ENCODE results near the gene N4BP2L2. TPM values are rescaled to one million over a fixed set of nuclear protein-coding genes. Genes with fewer than 3 reads are reported as not detected.

The N4BP2L2 gene
- total and polyA plus RNA-seq, 2 donors (not counting 3 experiments of a cell fraction or from before 2014, with no cell fraction given), result 21.7 to 101 TPM

DNA sequence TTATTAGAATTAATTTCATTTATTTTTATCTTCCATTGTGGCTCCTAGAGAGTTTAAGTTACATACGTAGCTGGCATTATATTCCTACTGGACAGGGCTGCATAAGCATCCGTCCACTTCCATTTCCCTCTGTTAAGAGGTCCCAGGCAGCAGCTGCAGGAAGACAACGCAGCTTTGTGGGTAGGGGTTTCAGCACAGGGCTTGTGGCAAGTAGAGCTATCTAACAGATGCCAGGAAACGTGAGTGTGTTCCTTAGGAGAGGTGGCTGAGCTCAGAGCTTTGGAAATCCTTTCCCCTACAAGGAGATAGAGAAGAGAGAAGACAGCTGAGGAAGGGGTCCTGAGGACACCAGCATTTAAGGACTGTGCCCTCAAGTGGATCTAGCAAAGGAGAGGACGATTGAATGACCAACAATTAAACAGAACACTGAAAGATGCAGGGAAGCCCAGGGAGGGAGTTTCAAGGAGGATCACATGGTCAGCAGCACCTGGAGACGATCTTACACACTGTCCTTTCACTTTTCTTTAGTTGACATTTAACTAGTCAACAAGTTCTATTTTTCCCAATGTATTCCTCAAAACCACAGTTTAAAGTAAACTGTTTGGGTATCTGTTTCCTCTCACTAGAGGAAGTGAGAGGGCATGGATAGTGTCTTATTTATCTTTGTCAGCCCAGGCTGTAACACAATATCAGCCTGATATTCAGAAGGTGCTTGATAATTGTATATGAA, 108.4 kb downstream of the N4BP2L2 start:
- BruUV-seq (replicated peaks), result no TSS peak
- no peaks in the 10 kb centered on the region for H3K27me3 ChIP-seq (ENCODE audit: control insufficient read depth in 2 of 2, insufficient read depth in 2 of 2, low read length in 2 of 2)
- no peaks in the 10 kb centered on the region for H3K9me3 ChIP-seq (replicated peaks; ENCODE audit: control insufficient read depth, insufficient read depth, low read length)
- no peaks in the 10 kb centered on the region for H4K20me1 ChIP-seq (replicated peaks; ENCODE audit: control insufficient read depth, extremely low read depth, insufficient read depth, low read length)
- H3K9me1 ChIP-seq (replicated peaks; ENCODE audit: control insufficient read depth, extremely low read depth, insufficient read depth, low read length), result no peaks in the 10 kb centered on the region
- no peak overlapping the region for H3K4me2 ChIP-seq (ENCODE audit: insufficient read depth, low read length)
- no peak for DNase-seq (ENCODE audit: low read depth, low spot score)
- no peak overlapping the region for H3K4me3 ChIP-seq (replicated peaks in 1 of 3; ENCODE audit: insufficient read depth in 1 of 3, low read depth in 1 of 3, low read length in 3 of 3)
- no peak overlapping the region for H3K9ac ChIP-seq (replicated peaks; ENCODE audit: extremely low read depth, insufficient read depth, low read length)
- ChIA-PET CTCF (no interaction called here), POLR2A (no interaction called here)
- H2AFZ ChIP-seq (ENCODE audit: low read depth, low read length), result no peak overlapping the region
- H3K36me3 ChIP-seq (ENCODE audit: control insufficient read depth in 2 of 2, extremely low read depth in 1 of 2, insufficient read depth in 2 of 2, low read length in 2 of 2), result no peaks in the 10 kb centered on the region
- no peak for FAIRE-seq
- H3K79me2 ChIP-seq (ENCODE audit: control insufficient read depth, insufficient read depth, low read length), result no peaks in the 10 kb centered on the region
- intact Hi-C loops (cut with micrococcal nuclease) (no loop called here), dilution Hi-C loops (cut with MboI; ENCODE audit: extremely low pct_ligation_motif_present, low sequenced_read_pairs) (no loop called here)
- H3K4me1 ChIP-seq (ENCODE audit: control insufficient read depth, extremely low read depth, insufficient read depth, low read length), result peaks cover 13% of the 10 kb centered on the region
- no peak overlapping the region for H3K27ac ChIP-seq (ENCODE audit: insufficient read depth, low read depth, low read length)
- TF ChIP-seq JUN (IDR thresholded peaks at IDR 0.05; ENCODE audit: borderline replicate concordance, insufficient read depth, insufficient read length, low read depth), result no peak
- no peak for TF ChIP-seq FOS (IDR thresholded peaks at IDR 0.05; ENCODE audit: borderline replicate concordance, insufficient read depth, low read length)
- no peak for TF ChIP-seq POLR2AphosphoS5 (IDR thresholded peaks at IDR 0.05; ENCODE audit: insufficient read depth, low read depth, low read length)
- TF ChIP-seq EZH2 (IDR thresholded peaks at IDR 0.05; ENCODE audit: borderline replicate concordance, low read depth, low read length, severe bottlenecking), result no peak
- no peak for TF ChIP-seq GATA2 (IDR thresholded peaks at IDR 0.05; ENCODE audit: insufficient read depth, insufficient read length, low read depth, low read length)
- no peak for TF ChIP-seq MYC (IDR thresholded peaks at IDR 0.05; ENCODE audit: low read depth, low read length)
- TF ChIP-seq, protein P1, sequence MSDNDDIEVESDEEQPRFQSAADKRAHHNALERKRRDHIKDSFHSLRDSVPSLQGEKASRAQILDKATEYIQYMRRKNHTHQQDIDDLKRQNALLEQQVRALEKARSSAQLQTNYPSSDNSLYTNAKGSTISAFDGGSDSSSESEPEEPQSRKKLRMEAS (IDR thresholded peaks at IDR 0.05; ENCODE audit: insufficient read depth, insufficient read length), result no peak
- no peak for TF ChIP-seq POLR2A (IDR thresholded peaks at IDR 0.05; ENCODE audit: low read depth, low read length)
- TF ChIP-seq, protein P2, sequence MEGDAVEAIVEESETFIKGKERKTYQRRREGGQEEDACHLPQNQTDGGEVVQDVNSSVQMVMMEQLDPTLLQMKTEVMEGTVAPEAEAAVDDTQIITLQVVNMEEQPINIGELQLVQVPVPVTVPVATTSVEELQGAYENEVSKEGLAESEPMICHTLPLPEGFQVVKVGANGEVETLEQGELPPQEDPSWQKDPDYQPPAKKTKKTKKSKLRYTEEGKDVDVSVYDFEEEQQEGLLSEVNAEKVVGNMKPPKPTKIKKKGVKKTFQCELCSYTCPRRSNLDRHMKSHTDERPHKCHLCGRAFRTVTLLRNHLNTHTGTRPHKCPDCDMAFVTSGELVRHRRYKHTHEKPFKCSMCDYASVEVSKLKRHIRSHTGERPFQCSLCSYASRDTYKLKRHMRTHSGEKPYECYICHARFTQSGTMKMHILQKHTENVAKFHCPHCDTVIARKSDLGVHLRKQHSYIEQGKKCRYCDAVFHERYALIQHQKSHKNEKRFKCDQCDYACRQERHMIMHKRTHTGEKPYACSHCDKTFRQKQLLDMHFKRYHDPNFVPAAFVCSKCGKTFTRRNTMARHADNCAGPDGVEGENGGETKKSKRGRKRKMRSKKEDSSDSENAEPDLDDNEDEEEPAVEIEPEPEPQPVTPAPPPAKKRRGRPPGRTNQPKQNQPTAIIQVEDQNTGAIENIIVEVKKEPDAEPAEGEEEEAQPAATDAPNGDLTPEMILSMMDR (IDR thresholded peaks at IDR 0.05; ENCODE audit: extremely low read depth in 1 of 2, insufficient read depth in 1 of 2, low read depth in 1 of 2, low read length in 2 of 2), result no peak
